ENCODE results near the gene ZBP1.

ZBP1 gene

GRCh38 chr20:57625181-57625958, 5.1 kb upstream of the ZBP1 start:
- no peak for TF ChIP-seq CTCF (IDR thresholded peaks at IDR 0.05)
- no peak for TF ChIP-seq ZFX (IDR thresholded peaks at IDR 0.05; ENCODE audit: borderline replicate concordance)
- H3K27ac ChIP-seq = no peak overlapping the region

- TF ChIP-seq ZFX (IDR thresholded peaks at IDR 0.05; ENCODE audit: borderline replicate concordance) (no peak), CTCF (IDR thresholded peaks at IDR 0.05) (no peak)
- no peak overlapping the region for H3K27ac ChIP-seq
Observed at GRCh38 chr20:57624124-57624523, 3.9 kb upstream of the ZBP1 start.

GRCh38 chr20:57622579-57623381, 2.6 kb upstream of the ZBP1 start:
- TF ChIP-seq CTCF (IDR thresholded peaks at IDR 0.05) (peak; percentile 94), ZFX (IDR thresholded peaks at IDR 0.05; ENCODE audit: borderline replicate concordance) (no peak)
- H3K27ac ChIP-seq = no peak overlapping the region

- TF ChIP-seq CTCF (IDR thresholded peaks at IDR 0.05) = no peak
- TF ChIP-seq ZFX (IDR thresholded peaks at IDR 0.05; ENCODE audit: borderline replicate concordance) = no peak
- no peak overlapping the region for H3K27ac ChIP-seq
Observed at GRCh38 chr20:57622201-57622570, 2.0 kb upstream of the ZBP1 start.

GRCh38 chr20:57621421-57622200, 1.4 kb upstream of the ZBP1 start:
- TF ChIP-seq ZFX (IDR thresholded peaks at IDR 0.05; ENCODE audit: borderline replicate concordance) = no peak
- TF ChIP-seq CTCF (IDR thresholded peaks at IDR 0.05) = no peak
- no peak overlapping the region for H3K27ac ChIP-seq

GRCh38 chr20:57620999-57621398, 773 bp upstream of the ZBP1 start:
- H3K27ac ChIP-seq = no peak overlapping the region
- TF ChIP-seq CTCF (IDR thresholded peaks at IDR 0.05) = no peak
- no peak for TF ChIP-seq ZFX (IDR thresholded peaks at IDR 0.05; ENCODE audit: borderline replicate concordance)

Data from 22Rv1 (cell line).